Astrocyte (in vitro differentiated cells and primary cell): Measurements from ENCODE around the gene ADAMTS17.

Experiments used
- EZH2 ChIP-seq: IDR thresholded peaks from 2 replicates; pipeline ENCODE4 v1.6.1; 2012; ENCODE audit warnings: mild to moderate bottlenecking, low read length, inconsistent platforms; ENCODE audit not compliant: insufficient read depth
- TF ChIP-seq, protein P1 (sequence below): IDR thresholded peaks from 2 replicates; pipeline ENCODE4 v1.5.1; 2011; ENCODE audit warnings: low read depth, mild to moderate bottlenecking, inconsistent platforms, low read length, moderate library complexity; ENCODE audit not compliant: insufficient read depth

DNA sequence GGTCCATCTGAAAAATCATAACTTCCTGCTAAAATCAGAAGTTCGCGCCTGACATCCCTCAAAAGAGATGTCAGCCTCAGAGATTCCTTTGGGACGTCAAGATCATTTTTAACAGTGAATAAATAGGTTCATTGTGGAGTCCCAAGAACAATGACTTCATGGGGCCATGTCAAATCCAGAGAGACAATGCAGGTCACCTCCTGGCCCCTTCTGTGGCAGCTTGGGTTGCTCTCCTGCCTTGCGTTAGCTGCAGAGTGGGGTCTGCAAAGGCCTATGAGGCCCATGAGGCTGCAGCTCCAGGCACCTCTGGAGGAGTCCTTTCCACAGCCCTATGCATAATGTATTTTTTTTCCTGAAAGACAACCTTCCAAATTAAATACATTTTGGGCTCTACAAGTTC, 282.3 kb downstream of the ADAMTS17 start:
- TF ChIP-seq, protein P1, sequence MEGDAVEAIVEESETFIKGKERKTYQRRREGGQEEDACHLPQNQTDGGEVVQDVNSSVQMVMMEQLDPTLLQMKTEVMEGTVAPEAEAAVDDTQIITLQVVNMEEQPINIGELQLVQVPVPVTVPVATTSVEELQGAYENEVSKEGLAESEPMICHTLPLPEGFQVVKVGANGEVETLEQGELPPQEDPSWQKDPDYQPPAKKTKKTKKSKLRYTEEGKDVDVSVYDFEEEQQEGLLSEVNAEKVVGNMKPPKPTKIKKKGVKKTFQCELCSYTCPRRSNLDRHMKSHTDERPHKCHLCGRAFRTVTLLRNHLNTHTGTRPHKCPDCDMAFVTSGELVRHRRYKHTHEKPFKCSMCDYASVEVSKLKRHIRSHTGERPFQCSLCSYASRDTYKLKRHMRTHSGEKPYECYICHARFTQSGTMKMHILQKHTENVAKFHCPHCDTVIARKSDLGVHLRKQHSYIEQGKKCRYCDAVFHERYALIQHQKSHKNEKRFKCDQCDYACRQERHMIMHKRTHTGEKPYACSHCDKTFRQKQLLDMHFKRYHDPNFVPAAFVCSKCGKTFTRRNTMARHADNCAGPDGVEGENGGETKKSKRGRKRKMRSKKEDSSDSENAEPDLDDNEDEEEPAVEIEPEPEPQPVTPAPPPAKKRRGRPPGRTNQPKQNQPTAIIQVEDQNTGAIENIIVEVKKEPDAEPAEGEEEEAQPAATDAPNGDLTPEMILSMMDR, result no peak
- no peak for TF ChIP-seq EZH2
